Small intestine (tissue), 7 donors: ENCODE results near the gene ZNF653. TPM values are rescaled to one million over a fixed set of nuclear protein-coding genes. Genes with fewer than 3 reads are reported as not detected.
"Not testable (repeated sequence)": the region's sequence is repeated elsewhere in the genome, so short reads cannot be mapped to it uniquely, and the experiment has no call there.

Experiments
- DNase-seq, 2 donors: peaks; one replicate each; pipeline versions ENCODE4 v3.0.0 to v3.0.0-alpha.2; 2013
- FAIRE-seq: peaks from 2 replicates; lab custom pipeline; 2012; peaks lifted over from hg19 to GRCh38; lab: Jason Lieb, UNC
- H3K27ac ChIP-seq, 3 donors: one replicate each; pipeline ENCODE4 v1.5.1; 2013; ENCODE audit warnings: low read length in 2 of 3, mild to moderate bottlenecking in 2 of 3, control low read depth in 1 of 3, inconsistent platforms in 1 of 3, low read depth in 1 of 3, moderate library complexity in 1 of 3
- H3K27me3 ChIP-seq, 3 donors: one replicate each; pipeline ENCODE4 v1.6.1; 2013; ENCODE audit warnings: low read length in 3 of 3, inconsistent platforms in 1 of 3; ENCODE audit not compliant: control insufficient read depth in 3 of 3, insufficient read depth in 3 of 3
- H3K36me3 ChIP-seq, 3 donors: one replicate each; pipeline ENCODE4 v1.6.1; 2013; ENCODE audit warnings: low read length in 3 of 3, inconsistent platforms in 1 of 3, low read depth in 1 of 3, mild to moderate bottlenecking in 1 of 3, moderate library complexity in 1 of 3; ENCODE audit not compliant: control insufficient read depth in 3 of 3, insufficient read depth in 2 of 3
- H3K4me1 ChIP-seq, 3 donors: one replicate each; pipeline ENCODE4 v1.6.1; 2013; ENCODE audit warnings: low read length in 2 of 3, inconsistent platforms in 1 of 3, low read depth in 1 of 3, mild to moderate bottlenecking in 1 of 3, moderate library complexity in 1 of 3; ENCODE audit not compliant: control insufficient read depth in 3 of 3, insufficient read depth in 2 of 3
- H3K4me3 ChIP-seq, 3 donors: one replicate each; pipeline ENCODE4 v1.5.1; 2013; ENCODE audit warnings: low read length in 3 of 3, control low read depth in 1 of 3, inconsistent platforms in 1 of 3, low read depth in 1 of 3, mild to moderate bottlenecking in 1 of 3, moderate library complexity in 1 of 3
- H3K9me3 ChIP-seq, 2 donors: one replicate each; pipeline ENCODE4 v1.6.1; 2013; ENCODE audit warnings: low read depth in 1 of 2, low read length in 1 of 2; ENCODE audit not compliant: control insufficient read depth in 2 of 2, insufficient read depth in 1 of 2
- WGBS, 3 donors: extraction: QIAGEN DNeasy Blood & Tissue Kit; methylation state at CpG; one replicate each; pipeline ENCODE4 v1.1.7; 2013; 5-methylcytosine and 5-hydroxymethylcytosine counted together
- polyA plus RNA-seq, 4 donors: library from polyadenylated mRNA; stranded (reverse) in 3 of 4; unstranded in 1 of 4; fragments of 200-250 nt in 3 of 4; fragments of 120-200 nt in 1 of 4; gene quantifications; one replicate each; pipeline versions ENCODE4 v1.2.1 to v1.2.3, GENCODE V29; 2013
- donor health status: healthy with polysubstance abuse.
- donor health status: control.
- donor health status: control.
- donor health status: Bipolar disorder and iron deficiency.
- donor health status: healthy.

The ZNF653 gene
- polyA plus RNA-seq, 4 donors, result 7.5 to 25.1 (median 10.4) TPM

- no peak for FAIRE-seq
- no peak overlapping the region for H3K4me3 ChIP-seq
- no peaks in the 10 kb centered on the region for H3K27me3 ChIP-seq
- WGBS, 3 donors, result 78 to 85% (median 81%) methylated on average over 5 of the region's 5 CpGs
- H3K27ac ChIP-seq, result no peak overlapping the region
- DNase-seq, result no peak
- H3K36me3 ChIP-seq, result peaks cover 24 to 99% (median 28%) of the 10 kb centered on the region in 3 donors
- peaks cover 0 to 3% (median 0%) of the 10 kb centered on the region in 3 donors for H3K4me1 ChIP-seq
- H3K9me3 ChIP-seq, result no peaks in the 10 kb centered on the region
Measured at GRCh38 chr19:11444059-11444458, 61.6 kb downstream of the ZNF653 start.

GRCh38 chr19:11437955-11438354 is 67.7 kb downstream of the ZNF653 start:
- Histone ChIP-seq H3K27ac (peak overlapping the region in 1 of 3 donors; percentile 11), H3K27me3 (no peaks in the 10 kb centered on the region), H3K36me3 (peaks cover 0 to 68% (median 20%) of the 10 kb centered on the region in 3 donors), H3K4me3 (no peak overlapping the region), H3K4me1 (peaks cover 0 to 13% (median 0%) of the 10 kb centered on the region in 3 donors), H3K9me3 (no peaks in the 10 kb centered on the region)
- DNase-seq (no peak), FAIRE-seq (no peak)
- 79 to 96% (median 92%) methylated on average over 9 of the region's 9 CpGs for WGBS, 3 donors

GRCh38 chr19:11435833-11436313 is 69.8 kb downstream of the ZNF653 start:
- Histone ChIP-seq H3K36me3 (peaks cover 0 to 47% (median 9%) of the 10 kb centered on the region in 3 donors), H3K27me3 (no peaks in the 10 kb centered on the region), H3K9me3 (no peaks in the 10 kb centered on the region), H3K4me1 (peaks cover 0 to 13% (median 0%) of the 10 kb centered on the region in 3 donors), H3K27ac (peak overlapping the region; percentile 49 to 91 (median 90)), H3K4me3 (peak overlapping the region; percentile 51 to 83 (median 68))
- DNase-seq, result peak in 1 of 2 donors; percentile 39
- no peak for FAIRE-seq
- 1 to 2% (median 1%) methylated on average over 21 of the region's 21 CpGs for WGBS, 3 donors

GRCh38 chr19:11435057-11435832 is 70.4 kb downstream of the ZNF653 start, which contains the start of the genes ODAD3 and PRKCSH:
TSS of gene ODAD3 (minus strand) at chr19:11435121. CDS start at chr19:11435016, 105 bp downstream.
TSS of gene PRKCSH (plus strand) at chr19:11435635. CDS start at chr19:11436118, 483 bp downstream.
- Histone ChIP-seq H3K36me3 (peaks cover 0 to 41% (median 7%) of the 10 kb centered on the region in 3 donors), H3K9me3 (no peaks in the 10 kb centered on the region), H3K27ac (peak within 1 kb of the TSS; percentile 49 to 91 (median 90)), H3K27me3 (no peaks in the 10 kb centered on the region), H3K4me1 (peaks cover 0 to 13% (median 0%) of the 10 kb centered on the region in 3 donors), H3K4me3 (peak within 1 kb of the TSS; percentile 51 to 83 (median 68))
- FAIRE-seq (peak; percentile 44), DNase-seq (peak; percentile 100)
- WGBS, 3 donors, result 0 to 1% (median 0%) methylated on average over 52 to 53 of the region's 53 CpGs

- WGBS, 3 donors, result 1 to 7% (median 5%) methylated on average over 9 of the region's 9 CpGs
- DNase-seq (no peak), FAIRE-seq (no peak)
- Histone ChIP-seq H3K27me3 (no peaks in the 10 kb centered on the region), H3K27ac (peak overlapping the region in 2 of 3 donors; percentile 70 to 91), H3K4me1 (peaks cover 0 to 13% (median 0%) of the 10 kb centered on the region in 3 donors), H3K9me3 (no peaks in the 10 kb centered on the region), H3K36me3 (peaks cover 0 to 35% (median 7%) of the 10 kb centered on the region in 3 donors), H3K4me3 (peak overlapping the region in 2 of 3 donors; percentile 68 to 83)
Measured at GRCh38 chr19:11434703-11435056, 71.0 kb downstream of the ZNF653 start.

- H3K27me3 ChIP-seq, H3K9me3 ChIP-seq, H3K27ac ChIP-seq, DNase-seq, FAIRE-seq, H3K4me3 ChIP-seq: not testable (repeated sequence)
- Histone ChIP-seq H3K4me1 (peaks cover 0 to 13% (median 0%) of the 10 kb centered on the region in 3 donors), H3K36me3 (peaks cover 0 to 25% (median 5%) of the 10 kb centered on the region in 3 donors)
- 93 to 97% (median 94%) methylated on average over 3 of the region's 3 CpGs for WGBS, 3 donors
Measured at GRCh38 chr19:11433526-11433925, 72.1 kb downstream of the ZNF653 start.

Other genes with a start within 250 kb of the ZNF653 start
- gene DOCK6, start 243.3 kb downstream of the ZNF653 start, polyA plus RNA-seq, result 10 to 100 TPM; 44.4 to 68.0 (median 51.0) TPM
- gene TSPAN16, start 209.7 kb downstream of the ZNF653 start, polyA plus RNA-seq, result not detected
- gene RAB3D, start 166.2 kb downstream of the ZNF653 start, polyA plus RNA-seq, result 10 to 100 TPM in 2 of 4 donors, 1 to 10 TPM in 2; 3.6 to 78.7 (median 9.3) TPM
- 100 to 1,000 TPM in 1 of 4 donors, 10 to 100 TPM in 3; 39.8 to 127 (median 86.7) TPM for gene TMEM205, start 159.6 kb downstream of the ZNF653 start, polyA plus RNA-seq
- 10 to 100 TPM; 24.1 to 70.4 (median 50.3) TPM for gene CCDC159, start 159.3 kb downstream of the ZNF653 start, polyA plus RNA-seq
- gene PLPPR2, start 150.4 kb downstream of the ZNF653 start, polyA plus RNA-seq, result 1 to 10 TPM; 3.1 to 9.7 (median 6.2) TPM
- gene SWSAP1, start 131.2 kb downstream of the ZNF653 start, polyA plus RNA-seq, result 1 to 10 TPM; 3.0 to 4.0 (median 3.2) TPM
- gene EPOR, start 121.5 kb downstream of the ZNF653 start, polyA plus RNA-seq, result 10 to 100 TPM in 1 of 4 donors, 1 to 10 TPM in 2, under 1 TPM in 1; 0.45 to 12.0 (median 2.0) TPM
- gene RGL3, start 86.5 kb downstream of the ZNF653 start, polyA plus RNA-seq, result 1 to 10 TPM in 3 of 4 donors, not detected in 1; 1.1 to 5.6 (median 1.5) TPM
- gene ODAD3, start 70.7 kb downstream of the ZNF653 start, polyA plus RNA-seq, result under 1 TPM in 2 of 4 donors, not detected in 2; 0.25 to 0.30 TPM
- gene PRKCSH, start 70.2 kb downstream of the ZNF653 start, polyA plus RNA-seq, result 100 to 1,000 TPM; 118 to 453 (median 160) TPM
- 1 to 10 TPM in 1 of 4 donors, under 1 TPM in 3; 0.30 to 2.1 (median 0.63) TPM for gene ELAVL3, start 24.8 kb downstream of the ZNF653 start, polyA plus RNA-seq
- 100 to 1,000 TPM in 1 of 4 donors, 10 to 100 TPM in 3; 39.9 to 106 (median 86.9) TPM for gene ECSIT, start 23.3 kb upstream of the ZNF653 start, polyA plus RNA-seq
- gene CNN1, start 33.0 kb upstream of the ZNF653 start, polyA plus RNA-seq, result 10 to 100 TPM in 2 of 4 donors, 1 to 10 TPM in 2; 1.1 to 44.8 (median 15.9) TPM
- 10 to 100 TPM; 39.0 to 80.3 (median 53.5) TPM for gene ELOF1, start 53.4 kb upstream of the ZNF653 start, polyA plus RNA-seq
- 100 to 1,000 TPM in 1 of 4 donors, 10 to 100 TPM in 3; 22.8 to 195 (median 33.3) TPM for gene ACP5, start 71.8 kb upstream of the ZNF653 start, polyA plus RNA-seq
- gene ZNF627, start 91.6 kb upstream of the ZNF653 start, polyA plus RNA-seq, result 10 to 100 TPM in 1 of 4 donors, 1 to 10 TPM in 3; 3.8 to 15.7 (median 6.0) TPM
- 10 to 100 TPM in 1 of 4 donors, 1 to 10 TPM in 3; 3.8 to 10.1 (median 6.5) TPM for gene ZNF823, start 233.1 kb upstream of the ZNF653 start, polyA plus RNA-seq